Tibial nerve (tissue), 4 donors: ENCODE results near the gene ST6GALNAC1.

Experiments used
- CTCF ChIP-seq, 5 experiments: fragments of 200-600 bp in 3 of 5; fragments of 450-650 bp in 2 of 5; sonication (generic) in 3 of 5; IDR thresholded peaks; one replicate each; pipeline ENCODE4 v1.5.1; 2016 to 2019; ENCODE audit warnings: antibody characterized with exemption in 5 of 5, mild to moderate bottlenecking in 3 of 5, moderate library complexity in 2 of 5
- EP300 ChIP-seq, 2 donors: sonication (generic); formaldehyde crosslinking; IDR thresholded peaks; one replicate each; pipeline ENCODE4 v1.6.1; 2017; ENCODE audit warnings: antibody characterized with exemption in 2 of 2, mild to moderate bottlenecking in 1 of 2

GRCh38 chr17:76667491-76667755 lies 23.9 kb upstream of the ST6GALNAC1 start:
- TF ChIP-seq CTCF (IDR thresholded peaks at IDR 0.05) (no peak), EP300 (IDR thresholded peaks at IDR 0.05) (no peak)
